NT2/D1 (cell line): ENCODE results near the gene MED25.

Experiments used
- DNase-seq: peaks from one replicate; pipeline ENCODE4 v3.0.0-alpha.2; 2011; ENCODE audit warnings: low read depth, low spot score
- H3K27me3 ChIP-seq: 2 replicates; pipeline ENCODE4 v1.6.0; 2011; ENCODE audit warnings: mild to moderate bottlenecking; ENCODE audit not compliant: insufficient read length, insufficient read depth
- H3K36me3 ChIP-seq: 2 replicates; pipeline ENCODE4 v1.6.1; 2011; ENCODE audit warnings: mild to moderate bottlenecking, low read length, mixed read lengths; ENCODE audit not compliant: insufficient read depth, insufficient read length
- H3K4me1 ChIP-seq: 2 replicates; pipeline ENCODE4 v1.5.1; 2011; ENCODE audit not compliant: insufficient read depth, insufficient read length
- H3K4me3 ChIP-seq: 2 replicates; pipeline ENCODE4 v1.5.1; 2011; ENCODE audit warnings: low read depth; ENCODE audit not compliant: insufficient read length
- H3K9ac ChIP-seq: 2 replicates; pipeline ENCODE4 v1.6.0; 2011; ENCODE audit warnings: low read depth; ENCODE audit not compliant: insufficient read length
- H3K9me3 ChIP-seq: 2 replicates; pipeline ENCODE4 v1.5.1; 2011; ENCODE audit warnings: mild to moderate bottlenecking, low read length; ENCODE audit not compliant: insufficient read depth
- SUZ12 ChIP-seq: IDR thresholded peaks from 2 replicates; pipeline ENCODE4 v1.6.1; 2011; ENCODE audit not compliant: insufficient read length, insufficient read depth; ENCODE audit errors: extremely low read depth
- YY1 ChIP-seq: IDR thresholded peaks from 2 replicates; pipeline ENCODE4 v1.6.1; 2011; ENCODE audit not compliant: insufficient read length, insufficient read depth
- ZNF274 ChIP-seq: IDR thresholded peaks from 2 replicates; pipeline ENCODE4 v1.6.1; 2011; ENCODE audit warnings: mild to moderate bottlenecking, low read depth, low read length

The MED25 gene

DNA sequence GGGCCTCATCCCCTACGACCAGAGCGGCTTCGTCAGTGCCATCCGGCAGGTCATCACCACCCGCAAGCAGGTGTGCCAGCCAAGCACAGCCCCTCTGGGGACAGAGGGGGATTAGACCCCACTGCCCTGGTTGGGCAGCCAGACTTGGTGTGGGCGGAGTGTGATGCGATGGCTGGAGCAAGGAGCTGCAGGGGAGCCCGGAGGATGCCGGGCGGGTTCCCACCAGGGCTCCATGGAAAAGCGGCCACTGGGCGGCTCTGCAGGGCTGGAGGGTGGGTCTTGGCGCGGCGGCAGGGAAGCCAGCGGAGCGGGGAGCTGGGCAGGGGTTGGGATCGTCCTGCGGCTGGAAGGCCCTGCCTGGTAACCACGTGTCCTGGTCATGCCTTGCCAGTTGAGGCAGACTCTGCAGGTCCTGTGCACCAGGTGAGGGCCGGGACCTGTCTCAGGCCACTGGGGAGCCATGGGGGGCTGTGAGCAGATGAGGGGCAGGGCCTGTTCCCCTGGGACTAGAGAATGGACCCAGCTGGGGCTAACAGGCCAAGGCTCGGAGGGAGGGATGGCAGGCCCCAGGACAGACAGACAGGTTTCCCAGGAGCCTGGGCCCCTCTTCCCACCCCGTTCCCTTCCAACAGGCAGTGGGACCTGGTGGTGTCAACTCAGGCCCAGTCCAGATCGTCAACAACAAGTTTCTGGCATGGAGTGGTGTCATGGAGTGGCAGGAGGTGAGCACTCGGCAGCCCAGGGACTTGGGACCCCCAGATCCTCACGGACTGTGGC is 39.2 kb downstream of the MED25 start:
- Histone ChIP-seq H3K4me1 (peaks cover 25% of the 10 kb centered on the region), H3K36me3 (peaks cover 86% of the 10 kb centered on the region), H3K9ac (no peak overlapping the region), H3K27me3 (no peaks in the 10 kb centered on the region), H3K9me3 (no peaks in the 10 kb centered on the region), H3K4me3 (no peak overlapping the region)
- no peak for TF ChIP-seq ZNF274
- TF ChIP-seq SUZ12, result no peak
- no peak for TF ChIP-seq YY1
- DNase-seq, result no peak

DNA sequence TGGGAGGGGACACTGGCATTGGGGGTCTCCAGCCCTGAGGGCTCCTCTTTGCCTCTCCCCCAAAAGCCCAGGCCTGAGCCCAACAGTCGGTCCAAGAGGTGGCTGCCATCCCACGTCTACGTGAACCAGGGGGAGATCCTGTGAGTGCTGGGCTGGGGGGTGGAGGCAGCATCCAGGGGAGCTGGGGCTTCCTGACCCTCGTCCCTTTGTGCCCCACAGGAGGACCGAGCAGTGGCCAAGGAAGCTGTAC is 39.7 kb downstream of the MED25 start:
- peaks cover 22% of the 10 kb centered on the region for H3K4me1 ChIP-seq
- H3K36me3 ChIP-seq, result peaks cover 86% of the 10 kb centered on the region

DNA sequence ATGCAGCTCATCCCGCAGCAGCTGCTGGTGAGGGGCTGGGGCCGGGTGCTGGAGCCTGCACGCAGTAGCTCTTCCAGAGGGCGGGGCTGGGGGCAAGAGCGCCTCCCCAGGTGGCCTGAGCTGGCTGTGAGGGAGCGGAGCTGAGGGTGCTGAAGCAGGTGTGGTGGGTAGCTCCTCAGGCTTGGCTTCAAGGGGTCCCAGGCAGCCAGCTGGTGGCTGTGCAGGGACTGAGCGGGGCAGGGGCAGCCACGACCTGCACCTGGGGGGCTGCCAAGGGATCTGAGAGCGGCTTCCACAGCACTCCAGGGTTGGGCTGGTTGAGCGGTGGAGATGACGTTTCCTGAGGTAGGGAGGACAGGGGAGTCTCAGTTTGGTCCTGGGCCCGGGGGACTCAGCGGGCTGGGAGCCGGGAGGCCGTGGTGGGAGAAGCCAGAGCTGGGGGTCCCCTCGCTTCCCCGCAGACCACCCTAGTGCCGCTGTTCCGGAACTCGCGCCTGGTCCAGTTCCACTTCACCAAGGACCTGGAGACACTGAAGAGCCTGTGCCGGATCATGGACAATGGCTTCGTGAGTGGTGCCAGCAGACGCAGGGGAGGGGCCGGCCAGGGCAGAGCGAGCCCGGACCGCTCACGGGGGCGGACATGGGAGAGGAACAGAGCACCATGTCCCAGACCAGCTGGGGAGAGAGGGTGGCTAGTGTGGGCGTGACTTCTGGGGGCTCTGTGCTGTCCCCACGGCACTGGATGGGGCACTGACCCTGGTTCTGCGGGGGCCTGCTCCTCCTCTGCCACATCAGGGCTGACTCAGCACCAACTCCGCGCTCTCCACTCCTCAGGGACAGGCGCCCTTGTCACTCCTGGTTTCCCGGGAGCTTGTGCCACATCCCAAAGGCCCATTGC is 40.2 kb downstream of the MED25 start:
- H3K27me3 ChIP-seq, result no peaks in the 10 kb centered on the region
- no peak overlapping the region for H3K9ac ChIP-seq
- no peak for DNase-seq
- H3K9me3 ChIP-seq, result no peaks in the 10 kb centered on the region
- H3K36me3 ChIP-seq, result peaks cover 88% of the 10 kb centered on the region
- TF ChIP-seq SUZ12, result no peak
- TF ChIP-seq YY1, result no peak
- no peak for TF ChIP-seq ZNF274
- H3K4me1 ChIP-seq, result peaks cover 22% of the 10 kb centered on the region
- no peak overlapping the region for H3K4me3 ChIP-seq

More for the DNA sequence above, 39.7 kb downstream of the MED25 start:
- TF ChIP-seq SUZ12 (no peak), ZNF274 (no peak), YY1 (no peak)
- Histone ChIP-seq H3K9me3 (no peaks in the 10 kb centered on the region), H3K9ac (no peak overlapping the region), H3K27me3 (no peaks in the 10 kb centered on the region), H3K4me3 (no peak overlapping the region)
- no peak for DNase-seq

DNA sequence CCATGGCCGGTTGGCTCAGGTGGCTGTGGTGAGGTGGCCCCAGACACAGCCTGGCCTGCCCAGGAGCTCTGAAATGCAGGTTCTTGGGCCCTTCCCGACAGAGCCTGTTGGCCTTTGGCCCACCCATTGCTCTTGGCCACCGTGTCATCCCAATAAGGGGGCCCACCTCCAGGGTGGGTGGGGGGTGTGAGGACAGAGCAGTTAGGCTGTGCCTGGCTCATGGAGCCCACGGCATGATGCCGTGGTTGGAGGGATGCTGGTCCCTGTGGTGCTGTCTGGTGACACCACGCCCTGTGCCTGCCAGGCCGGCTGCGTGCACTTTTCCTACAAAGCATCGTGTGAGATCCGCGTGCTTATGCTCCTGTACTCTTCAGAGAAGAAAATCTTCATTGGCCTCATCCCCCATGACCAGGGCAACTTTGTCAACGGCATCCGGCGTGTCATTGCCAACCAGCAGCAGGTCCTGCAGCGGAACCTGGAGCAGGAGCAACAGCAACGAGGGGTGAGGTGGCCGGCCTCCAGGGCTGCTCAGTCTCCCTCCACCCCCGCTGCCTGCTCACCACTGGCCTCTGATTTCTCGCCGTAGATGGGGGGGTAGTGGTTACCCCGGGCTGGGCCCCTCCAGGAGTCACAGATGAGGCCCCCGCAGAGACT is 41.7 kb downstream of the MED25 start:
- TF ChIP-seq YY1 (no peak), ZNF274 (no peak), SUZ12 (no peak)

DNA sequence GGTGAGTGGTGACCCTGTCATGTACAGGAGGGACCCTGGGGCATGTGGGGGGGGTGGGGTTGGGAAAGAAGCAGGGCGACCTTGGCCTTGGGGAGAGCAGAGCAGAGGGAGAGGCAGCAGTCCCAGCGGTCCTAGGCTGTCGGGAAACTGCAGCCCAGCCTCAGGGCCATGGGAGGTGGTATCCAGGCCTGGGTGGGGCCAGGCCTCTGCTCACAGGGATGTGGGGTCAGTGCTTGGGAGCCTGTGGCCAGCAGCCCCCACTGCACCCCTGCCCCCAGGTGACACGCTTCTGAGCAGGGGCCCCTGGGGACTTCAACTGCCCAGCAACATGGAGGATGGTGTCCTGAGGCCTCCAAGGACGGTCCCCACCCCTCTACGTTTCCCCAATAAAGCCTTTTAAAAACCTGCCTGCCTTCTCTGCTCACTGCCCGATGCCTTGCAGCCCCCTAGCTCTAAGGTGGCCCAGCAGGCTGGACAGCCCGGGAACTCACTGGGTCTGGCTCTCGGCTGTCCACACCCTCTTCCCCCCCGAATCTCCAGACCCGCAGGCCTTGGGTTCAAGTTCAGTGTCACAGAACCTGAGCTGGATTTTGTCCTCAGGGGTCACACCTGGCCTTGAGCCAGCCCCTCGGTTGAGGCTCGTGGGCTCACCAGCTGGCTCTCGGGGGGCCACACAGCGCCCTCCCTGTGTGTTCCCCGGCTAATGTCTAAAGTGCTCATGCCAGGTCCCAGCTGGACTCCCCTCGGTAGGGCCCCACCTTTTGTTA is 42.4 kb downstream of the MED25 start:
- no peak overlapping the region for H3K4me3 ChIP-seq
- H3K9me3 ChIP-seq, result no peaks in the 10 kb centered on the region
- H3K27me3 ChIP-seq, result no peaks in the 10 kb centered on the region
- no peak for TF ChIP-seq ZNF274
- TF ChIP-seq SUZ12, result no peak
- TF ChIP-seq YY1, result no peak
- H3K36me3 ChIP-seq, result peaks cover 89% of the 10 kb centered on the region
- no peak overlapping the region for H3K9ac ChIP-seq
- H3K4me1 ChIP-seq, result peaks cover 32% of the 10 kb centered on the region
- DNase-seq, result no peak

More for the DNA sequence above, 41.7 kb downstream of the MED25 start:
- H3K9ac ChIP-seq, result no peak overlapping the region
- DNase-seq, result no peak
- peaks cover 30% of the 10 kb centered on the region for H3K4me1 ChIP-seq
- H3K27me3 ChIP-seq, result no peaks in the 10 kb centered on the region
- peaks cover 92% of the 10 kb centered on the region for H3K36me3 ChIP-seq
- H3K4me3 ChIP-seq, result no peak overlapping the region
- no peaks in the 10 kb centered on the region for H3K9me3 ChIP-seq

DNA sequence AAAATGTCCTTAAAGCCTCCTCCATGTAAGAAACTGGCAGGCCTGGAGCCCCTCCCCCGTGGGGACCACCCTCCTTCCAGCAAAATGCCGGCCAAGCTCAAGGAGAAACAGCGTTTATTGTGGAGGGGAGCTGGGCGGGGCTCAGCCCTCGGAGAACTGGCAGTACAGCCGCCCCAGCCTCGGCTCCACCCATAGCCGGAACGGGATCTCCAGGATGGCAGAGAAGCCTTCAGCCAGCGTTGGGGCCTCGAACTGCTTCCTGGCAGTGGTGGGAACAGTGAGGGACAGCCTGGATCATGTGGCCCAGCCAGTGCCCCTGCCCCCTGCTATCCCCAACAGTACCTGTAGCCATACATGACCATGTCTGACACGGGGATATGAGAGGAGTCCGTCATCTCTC is 43.0 kb downstream of the MED25 start:
- no peak overlapping the region for H3K4me3 ChIP-seq
- DNase-seq, result no peak
- no peaks in the 10 kb centered on the region for H3K9me3 ChIP-seq
- H3K4me1 ChIP-seq, result peaks cover 35% of the 10 kb centered on the region
- no peaks in the 10 kb centered on the region for H3K27me3 ChIP-seq
- peaks cover 86% of the 10 kb centered on the region for H3K36me3 ChIP-seq
- no peak for TF ChIP-seq SUZ12
- no peak for TF ChIP-seq ZNF274
- TF ChIP-seq YY1, result no peak
- H3K9ac ChIP-seq, result no peak overlapping the region
